ENCODE measurements around the gene KCTD8.
"Not testable (repeated sequence)": the region's sequence is repeated elsewhere in the genome, so short reads cannot be mapped to it uniquely, and the experiment has no call there.

The KCTD8 gene

DNA sequence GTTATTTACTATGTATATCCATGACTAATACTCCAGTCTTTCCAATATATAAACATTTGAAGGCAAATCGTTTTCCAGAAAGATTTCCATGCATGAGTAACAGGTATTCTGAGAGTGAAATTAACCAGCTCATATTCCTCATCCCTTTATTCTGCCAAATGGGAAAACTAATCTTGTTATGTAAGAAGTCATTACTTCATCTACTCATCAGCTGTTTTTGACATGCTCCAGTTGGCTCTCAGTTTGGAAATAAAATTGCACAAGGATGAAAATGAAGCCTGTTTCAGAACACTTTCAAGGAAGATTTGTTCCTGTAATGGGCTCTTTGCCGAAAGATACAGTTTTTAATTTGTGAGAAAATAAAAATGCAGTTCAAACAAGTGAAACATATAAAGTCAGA is 121.9 kb downstream of the KCTD8 start:
- DNase-seq (ENCODE audit: low read depth in 3 of 3), result no peak

DNA sequence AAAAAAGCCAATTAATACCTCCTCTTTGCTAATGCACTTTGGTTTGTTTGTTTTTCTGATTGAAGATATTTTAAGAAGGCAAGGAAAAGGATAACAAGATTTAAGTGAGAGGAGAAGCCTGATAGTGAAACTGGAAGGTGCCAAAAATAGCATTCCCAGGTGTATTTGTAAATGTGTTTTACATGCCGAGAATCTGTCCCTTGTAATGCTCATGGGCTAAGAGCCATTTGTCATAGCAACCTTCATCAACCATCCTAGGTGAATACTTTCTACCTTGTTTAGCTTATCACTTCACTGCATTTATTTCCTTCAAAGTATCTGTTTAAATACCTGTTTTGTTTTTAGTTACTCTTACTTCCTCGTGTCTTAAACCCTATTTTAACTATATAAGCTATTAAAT is 127.8 kb downstream of the KCTD8 start:
- DNase-seq (ENCODE audit: low read depth in 3 of 3), result no peak

DNA sequence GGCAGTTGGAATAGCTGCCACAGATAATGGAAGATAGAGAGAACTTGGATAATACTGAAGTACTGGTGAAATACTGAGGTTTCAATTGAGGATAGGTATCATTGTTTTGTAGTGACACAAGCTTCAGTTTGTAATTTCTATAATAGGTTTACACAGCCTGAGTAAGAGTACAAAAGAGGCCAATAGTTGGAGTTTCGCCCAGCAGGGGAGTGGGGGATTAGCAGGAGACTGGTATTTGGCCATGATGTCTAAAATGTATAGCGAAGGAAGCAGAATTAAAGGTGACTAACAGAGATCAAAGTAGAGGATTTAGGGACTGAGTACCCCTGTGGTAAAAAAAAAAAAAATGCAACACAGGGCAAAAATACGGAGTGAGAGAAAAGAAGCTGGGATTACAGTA is 129.5 kb downstream of the KCTD8 start:
- no peak for DNase-seq (ENCODE audit: low read depth in 3 of 3)

DNA sequence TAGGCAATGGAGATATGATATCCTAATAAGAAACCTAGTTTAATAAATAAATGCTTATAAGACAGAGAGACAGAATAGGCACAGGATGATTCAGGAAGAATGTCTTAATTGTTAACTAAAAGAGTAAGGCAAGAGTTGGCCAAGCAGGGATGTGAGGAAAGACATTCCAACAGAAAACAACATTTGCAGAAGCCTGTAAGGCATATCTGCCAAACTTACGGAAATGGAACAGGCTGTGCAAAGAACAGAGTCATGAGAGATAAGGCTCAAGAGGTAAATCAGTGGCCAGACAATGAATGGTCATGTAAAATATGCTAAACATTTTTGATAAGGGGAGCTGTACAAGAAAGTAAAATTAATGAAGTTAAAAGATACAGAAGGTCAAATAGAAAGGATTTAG is 134.9 kb downstream of the KCTD8 start:
- no peak for DNase-seq (ENCODE audit: low read depth in 3 of 3)

DNA sequence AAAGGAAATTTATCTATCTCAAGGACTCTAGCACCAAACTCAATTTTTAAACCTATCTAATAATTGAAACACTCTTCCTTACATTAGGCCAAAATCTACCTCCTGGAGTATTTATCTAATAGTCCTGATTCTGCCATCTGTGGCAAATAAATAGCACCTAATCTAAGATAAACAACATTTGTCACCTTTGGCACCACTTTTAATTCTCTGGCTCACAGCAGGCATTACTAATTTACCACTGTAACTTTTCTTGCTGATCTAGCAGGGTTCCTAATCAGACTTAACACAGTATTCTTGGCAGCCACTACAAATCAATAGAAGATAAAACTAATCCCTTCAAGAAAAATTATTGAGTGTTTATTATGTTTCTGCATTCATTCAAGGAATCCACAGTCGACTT is 161.1 kb downstream of the KCTD8 start:
- DNase-seq (ENCODE audit: low read depth in 3 of 3), result no peak

DNA sequence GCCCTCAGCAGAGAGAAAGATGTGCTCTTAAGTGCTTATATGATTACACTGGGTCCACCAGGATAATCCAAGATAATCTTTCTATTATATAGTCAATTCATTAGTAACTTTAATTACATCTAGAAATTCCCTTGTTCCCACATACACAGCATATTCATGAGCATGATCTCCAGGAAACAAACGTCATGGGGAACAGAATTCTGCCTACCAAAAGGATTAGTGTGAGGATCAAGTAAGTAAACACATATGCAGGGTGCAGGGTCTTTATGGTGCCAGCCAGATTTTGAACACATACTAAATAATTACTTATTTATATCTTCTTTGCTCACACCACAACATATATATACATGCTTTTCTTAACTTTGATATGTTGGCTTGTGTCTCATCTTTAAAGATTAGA is 169.1 kb downstream of the KCTD8 start:
- DNase-seq (ENCODE audit: low read depth in 3 of 3), result no peak

DNA sequence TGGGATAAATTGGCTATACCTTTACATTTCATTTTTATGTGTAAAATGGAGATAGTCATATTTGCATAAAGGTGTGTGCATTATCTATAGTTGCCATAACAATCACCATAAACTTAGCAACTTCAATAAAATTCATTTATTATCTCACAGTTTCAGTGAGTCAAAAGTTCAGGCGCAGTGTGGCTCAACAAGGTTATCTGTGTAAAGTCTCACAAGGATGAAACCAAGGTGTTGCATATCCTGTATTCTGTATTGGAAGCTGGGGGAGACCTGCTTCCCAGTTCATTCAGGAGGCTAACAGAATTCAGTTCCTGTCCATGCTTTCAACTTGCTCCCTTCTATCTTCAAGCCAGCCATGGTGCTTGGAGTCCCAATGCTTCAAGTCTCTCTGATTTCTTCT is 169.5 kb downstream of the KCTD8 start:
- no peak for DNase-seq (ENCODE audit: low read depth in 3 of 3)

DNA sequence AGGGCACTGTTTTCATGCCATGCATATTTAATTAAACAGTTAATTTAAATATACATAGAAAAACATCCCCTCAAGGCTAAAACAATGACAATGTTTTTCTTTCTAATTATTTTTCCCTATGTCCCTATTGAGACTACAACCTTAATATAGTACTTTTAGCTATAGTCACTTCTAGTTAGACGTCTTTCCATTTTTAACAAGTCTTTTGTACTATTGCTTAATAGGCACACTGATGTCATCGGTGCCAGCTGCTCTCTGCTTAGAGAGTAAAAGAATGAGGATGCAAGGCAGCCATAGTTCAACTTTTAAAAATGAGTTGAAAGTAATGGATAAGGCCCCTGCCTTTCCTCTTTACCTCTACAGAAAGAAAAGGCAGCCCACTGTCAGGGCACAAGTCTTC is 191.1 kb downstream of the KCTD8 start:
- no peak for DNase-seq (ENCODE audit: low read depth in 3 of 3)

DNA sequence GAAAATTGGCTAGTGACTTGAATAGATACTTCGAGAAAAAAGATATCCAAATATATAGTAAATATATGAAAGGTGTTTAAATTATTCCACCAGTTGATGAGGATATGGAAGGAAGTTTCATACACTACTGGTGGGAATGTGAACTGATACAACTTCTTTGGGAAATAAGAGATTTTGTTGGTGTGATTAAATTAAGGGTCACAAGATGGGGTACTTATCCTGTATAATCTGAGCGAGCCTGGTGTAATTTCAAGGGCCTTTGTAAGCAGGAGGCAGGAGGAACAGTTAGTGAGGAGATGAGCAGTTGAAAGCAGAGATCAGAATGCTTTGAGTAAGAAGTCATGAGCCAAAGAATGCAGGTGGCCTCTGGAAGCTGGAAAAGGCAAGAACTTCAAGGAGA is 192.2 kb downstream of the KCTD8 start:
- no peak for DNase-seq (ENCODE audit: low read depth in 3 of 3)

DNA sequence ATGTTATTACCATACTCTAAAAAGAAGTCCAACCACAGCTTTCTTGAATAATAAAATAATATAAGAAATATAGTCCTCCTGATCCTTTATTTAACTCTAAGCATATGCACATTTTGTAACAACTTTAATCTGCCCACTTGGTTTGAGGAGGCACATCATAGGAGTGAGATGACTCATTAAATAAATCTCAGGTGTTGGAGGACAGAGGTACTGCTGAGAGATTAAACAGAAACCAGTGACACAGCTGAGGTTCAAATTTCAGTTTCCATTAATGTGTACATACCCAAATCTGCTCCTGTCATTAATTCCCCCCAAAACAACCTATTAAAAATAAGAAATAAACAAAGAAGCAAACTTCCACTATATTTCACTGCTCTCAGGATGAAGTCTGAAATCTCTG is 211.0 kb downstream of the KCTD8 start:
- no peak for DNase-seq (ENCODE audit: low read depth in 3 of 3)

DNA sequence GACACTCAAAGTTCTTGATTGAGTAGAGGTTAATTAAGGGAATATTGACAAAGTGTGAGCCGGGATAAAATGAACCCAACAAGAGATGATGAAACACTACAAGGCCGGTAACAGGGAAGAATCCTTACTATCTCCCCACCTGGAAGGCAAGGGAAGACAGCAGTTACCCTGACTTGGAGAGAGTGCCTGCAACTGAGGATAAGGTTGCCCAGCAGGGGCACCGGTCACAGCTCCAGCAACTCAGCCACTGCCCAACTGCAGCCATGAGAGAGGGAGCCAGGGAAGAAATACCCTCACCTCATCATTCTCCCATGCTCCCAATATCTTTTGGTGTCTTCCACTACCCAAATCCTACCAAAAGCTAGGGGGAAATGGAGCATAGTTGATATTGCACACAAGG is 212.7 kb downstream of the KCTD8 start:
- DNase-seq (ENCODE audit: low read depth in 3 of 3), result no peak

DNA sequence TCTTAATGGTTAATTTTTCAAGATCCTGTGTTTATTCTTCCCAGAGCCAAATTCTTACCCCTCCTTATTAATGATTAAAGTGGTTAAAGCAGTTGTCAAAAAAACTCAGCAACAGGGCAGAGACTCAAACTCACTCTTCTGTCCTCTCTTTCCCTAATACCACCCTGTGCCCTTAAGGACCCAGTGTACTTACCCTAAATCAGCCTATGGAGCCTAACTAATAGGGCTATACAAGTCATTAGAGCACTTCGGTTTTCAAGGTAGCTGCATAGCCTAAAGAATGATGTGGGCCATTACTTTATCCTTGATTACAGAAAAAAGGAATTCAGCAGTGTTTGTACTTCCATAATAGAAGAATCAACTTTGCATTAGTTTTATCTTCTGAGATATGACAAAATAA is 216.3 kb downstream of the KCTD8 start:
- DNase-seq (ENCODE audit: low read depth in 3 of 3), result no peak

DNA sequence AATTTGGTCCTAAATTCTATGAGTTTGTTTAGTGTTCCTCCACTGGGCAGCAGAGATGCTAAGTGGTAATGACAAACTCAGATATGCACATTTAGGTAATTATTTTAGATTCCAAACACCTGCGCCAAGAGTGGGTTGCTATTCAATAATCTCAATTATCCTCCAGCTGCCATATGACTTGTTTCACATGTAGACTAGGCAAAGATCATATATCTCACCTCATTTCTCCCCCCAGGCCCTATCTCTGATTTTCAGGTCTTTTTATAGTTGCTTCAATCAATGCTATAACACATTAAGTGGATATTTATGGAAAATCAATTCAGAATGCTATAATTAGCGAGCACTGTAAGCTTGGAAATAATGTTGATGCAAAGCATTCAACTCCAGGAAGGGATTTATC is 217.6 kb downstream of the KCTD8 start:
- DNase-seq (ENCODE audit: low read depth in 3 of 3), result no peak

DNA sequence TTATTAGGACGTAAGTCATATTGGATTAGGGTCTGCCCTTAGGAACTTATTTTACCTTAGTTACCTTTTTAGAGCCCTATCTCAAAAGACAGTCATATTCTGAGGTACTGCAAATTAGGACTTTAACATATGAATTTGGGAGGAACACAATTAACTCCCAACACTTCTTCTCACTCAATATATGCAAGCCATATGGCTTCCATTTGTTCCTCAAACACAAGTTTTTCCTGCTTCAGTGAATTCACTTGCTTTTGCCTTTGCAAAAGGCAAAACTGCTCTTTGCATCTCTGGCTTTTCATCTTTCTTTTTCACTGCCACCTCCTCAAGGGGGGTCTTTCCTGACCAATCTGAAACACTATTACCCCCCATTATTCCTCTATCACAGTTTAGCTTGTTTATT is 220.3 kb downstream of the KCTD8 start:
- no peak for DNase-seq (ENCODE audit: low read depth in 3 of 3)

DNA sequence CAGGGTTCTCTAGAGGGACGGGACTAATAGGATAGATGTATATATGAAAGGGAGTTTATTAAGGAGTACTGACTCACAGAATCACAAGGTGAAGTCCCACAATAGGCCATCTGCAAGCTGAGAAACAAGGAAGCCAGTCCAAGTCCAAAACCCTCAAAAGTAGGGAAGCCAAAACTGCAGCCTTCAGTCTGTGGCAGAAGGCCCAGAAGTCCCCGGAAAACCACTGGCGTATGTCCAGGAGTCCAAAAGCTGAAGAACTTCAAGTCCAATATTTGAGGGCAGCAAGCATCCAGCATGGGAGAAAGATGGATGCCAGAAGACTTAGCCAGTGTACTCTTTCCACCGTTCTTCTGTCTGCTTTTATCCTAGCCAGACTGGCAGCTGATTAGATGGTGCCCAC is 227.2 kb downstream of the KCTD8 start:
- no peak for DNase-seq (ENCODE audit: low read depth in 3 of 3)

DNA sequence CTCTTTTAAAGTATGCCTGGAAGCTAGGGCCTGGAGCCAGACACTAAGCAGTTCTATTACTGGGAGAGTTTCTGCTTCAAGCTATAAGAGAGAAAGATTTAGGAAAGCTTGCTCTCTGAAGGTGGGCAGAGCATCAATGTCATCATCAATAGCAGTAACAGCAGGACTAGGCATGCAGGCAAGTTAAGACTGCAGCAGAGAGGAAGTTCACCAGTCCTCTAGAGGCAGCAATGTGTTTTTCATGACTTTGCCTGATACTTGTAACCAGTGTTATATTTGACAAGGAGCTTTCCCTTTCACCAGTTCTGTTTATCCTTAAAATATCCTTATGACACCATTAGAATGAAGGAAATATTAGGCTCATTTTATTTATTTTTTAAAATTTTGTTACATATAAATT is 237.9 kb downstream of the KCTD8 start:
- DNase-seq (ENCODE audit: low read depth in 3 of 3), result no peak

DNA sequence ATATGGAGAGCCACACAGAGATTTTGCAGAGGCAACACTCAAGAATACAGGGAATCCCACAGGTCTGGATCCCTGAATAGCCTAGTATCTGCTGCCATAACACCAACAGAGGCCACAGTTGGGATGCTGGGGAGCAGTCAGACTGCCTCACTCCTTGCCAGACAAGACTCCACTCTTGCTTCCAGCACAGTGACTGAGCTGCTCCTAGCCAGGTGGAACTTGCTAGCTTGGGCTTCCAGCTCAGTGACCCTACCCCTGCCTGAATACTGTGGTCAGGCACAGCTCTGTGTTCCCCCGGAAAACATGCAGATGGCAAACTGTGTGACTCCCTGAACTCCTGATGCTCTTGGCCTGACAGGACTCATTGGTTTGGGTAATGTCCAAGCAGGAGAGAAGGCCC is 251.8 kb downstream of the KCTD8 start:
- DNase-seq (ENCODE audit: low read depth in 3 of 3), result no peak

DNA sequence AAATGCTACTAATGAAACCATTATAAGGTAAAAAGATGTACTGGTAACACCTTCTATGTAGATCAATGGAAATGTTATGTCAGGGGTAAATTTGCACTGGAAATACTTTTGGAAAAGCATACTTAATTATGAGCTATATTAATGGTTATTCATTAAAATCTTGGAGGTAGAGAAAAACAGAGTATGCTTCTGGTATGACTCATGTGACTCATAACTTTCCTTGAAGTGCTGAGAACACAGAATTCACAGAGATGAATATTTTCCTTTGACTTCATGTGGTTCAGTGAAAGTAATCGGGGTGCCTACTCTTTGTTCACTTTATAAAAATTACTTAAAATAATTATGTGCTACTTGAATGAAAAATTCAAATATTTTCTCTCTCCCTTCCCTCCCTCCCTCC is 254.2 kb downstream of the KCTD8 start:
- no peak for DNase-seq (ENCODE audit: low read depth in 3 of 3)

DNA sequence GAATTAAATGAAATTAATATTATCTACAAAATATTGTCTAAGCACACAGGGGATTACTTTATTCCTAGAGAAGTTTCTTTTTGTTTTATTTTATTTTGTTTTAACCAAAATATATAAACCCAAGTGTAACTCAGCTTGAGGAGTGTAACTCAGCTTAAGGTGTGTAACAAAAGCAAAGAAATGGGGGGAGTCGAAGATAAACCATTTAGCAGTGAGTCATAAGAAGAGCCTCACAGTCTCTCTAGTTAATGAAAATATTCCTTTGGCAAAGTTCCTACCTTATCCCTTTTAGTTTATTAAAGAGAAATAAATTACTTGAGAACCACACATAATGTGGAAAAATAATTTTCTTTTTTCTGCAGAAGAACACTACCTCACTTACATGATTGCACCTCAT is 261.8 kb downstream of the KCTD8 start:
- no peak for DNase-seq (ENCODE audit: low read depth in 3 of 3)

DNA sequence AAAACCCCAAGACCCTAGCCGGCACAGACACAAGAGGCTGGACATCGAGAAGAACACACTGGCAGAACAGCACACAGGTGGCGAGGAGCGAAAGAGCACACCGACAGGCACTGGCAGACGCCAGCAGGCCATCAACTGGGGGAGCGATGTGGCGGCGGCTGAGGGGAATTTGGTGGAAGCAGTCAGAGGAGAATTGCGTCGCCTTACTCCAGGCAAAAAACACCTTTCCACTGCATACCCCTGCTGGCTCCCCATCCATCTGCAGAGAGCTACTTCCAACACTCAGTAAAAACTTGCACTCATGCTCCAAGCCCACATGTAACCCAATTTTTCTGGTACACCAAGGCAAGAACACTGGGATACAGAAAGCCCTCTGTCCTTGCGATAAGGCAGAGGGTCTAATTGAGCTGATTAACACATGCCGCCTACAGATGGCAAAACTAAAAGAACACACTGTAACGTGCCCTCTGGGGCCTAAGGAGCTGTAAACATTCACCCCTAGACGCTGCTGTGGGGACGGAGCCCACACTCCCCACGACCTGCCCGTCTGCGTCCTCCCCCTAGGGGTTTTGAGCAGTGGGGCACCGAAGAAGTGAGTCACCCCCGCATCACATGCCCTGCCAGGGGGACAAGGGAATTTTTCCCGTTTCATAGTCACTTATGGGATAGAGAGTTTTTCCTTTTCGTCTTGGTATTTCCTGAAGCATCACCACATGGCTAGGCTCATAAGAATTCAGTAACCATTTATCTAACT is 262.3 kb downstream of the KCTD8 start:
- DNase-seq (ENCODE audit: low read depth in 3 of 3), result no peak

DNA sequence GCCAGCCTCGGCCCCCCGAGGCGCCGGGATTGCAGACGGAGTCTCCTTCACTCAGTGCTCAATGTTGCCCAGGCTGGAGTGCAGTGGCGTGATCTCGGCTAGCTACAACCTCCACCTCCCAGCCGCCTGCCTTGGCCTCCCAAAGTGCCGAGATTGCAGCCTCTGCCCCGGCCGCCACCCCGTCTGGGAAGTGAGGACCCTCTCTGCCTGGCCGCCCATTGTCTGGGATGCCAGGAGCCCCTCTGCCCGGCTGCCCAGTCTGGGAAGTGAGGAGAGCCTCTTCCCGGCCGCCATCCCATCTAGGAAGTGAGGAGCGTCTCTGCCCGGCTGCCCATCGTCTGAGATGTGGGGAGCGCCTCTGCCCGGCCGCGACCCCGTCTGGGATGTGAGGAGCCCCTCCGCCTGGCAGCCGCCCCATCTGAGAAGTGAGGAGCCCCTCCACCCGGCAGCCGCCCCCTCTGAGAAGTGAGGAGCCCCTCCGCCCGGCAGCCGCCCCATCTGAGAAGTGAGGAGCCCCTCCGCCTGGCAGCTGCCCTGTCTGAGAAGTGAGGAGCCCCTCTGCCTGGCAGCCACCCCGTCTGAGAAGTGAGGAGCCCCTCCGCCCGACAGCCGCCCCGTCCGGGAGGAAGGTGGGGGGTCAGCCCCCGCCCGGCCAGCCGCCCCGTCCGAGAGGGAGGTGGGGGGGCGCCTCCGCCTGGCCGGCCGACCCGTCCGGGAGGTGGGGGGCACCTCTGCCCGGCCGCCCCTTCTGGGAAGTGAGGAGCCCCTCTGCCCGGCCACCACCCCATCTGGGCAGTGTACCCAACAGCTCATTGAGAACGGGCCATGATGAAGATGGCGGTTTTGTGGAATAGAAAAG is 266.9 kb downstream of the KCTD8 start:
- not testable (repeated sequence) for DNase-seq (ENCODE audit: low read depth in 3 of 3)

DNA sequence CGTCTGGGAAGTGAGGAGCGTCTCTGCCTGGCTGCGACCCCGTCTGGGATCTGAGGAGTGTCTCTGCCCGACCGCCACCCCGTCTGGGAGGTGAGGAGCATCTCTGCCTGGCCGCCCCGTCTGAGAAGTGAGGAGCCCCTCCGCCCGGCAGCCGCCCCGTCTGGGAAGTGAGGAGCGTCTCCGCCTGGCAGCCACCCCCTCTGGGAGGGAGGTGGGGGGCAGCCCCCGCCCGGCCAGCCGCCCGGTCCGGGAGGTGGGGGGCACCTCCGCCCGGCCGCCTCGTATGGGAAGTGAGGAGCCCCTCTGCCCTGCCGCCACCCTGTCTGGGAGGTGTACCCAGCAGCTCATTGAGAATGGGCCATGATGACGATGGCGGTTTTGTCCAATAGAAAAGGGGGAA is 280.8 kb downstream of the KCTD8 start:
- DNase-seq (ENCODE audit: low read depth in 3 of 3), result not testable (repeated sequence)

DNA sequence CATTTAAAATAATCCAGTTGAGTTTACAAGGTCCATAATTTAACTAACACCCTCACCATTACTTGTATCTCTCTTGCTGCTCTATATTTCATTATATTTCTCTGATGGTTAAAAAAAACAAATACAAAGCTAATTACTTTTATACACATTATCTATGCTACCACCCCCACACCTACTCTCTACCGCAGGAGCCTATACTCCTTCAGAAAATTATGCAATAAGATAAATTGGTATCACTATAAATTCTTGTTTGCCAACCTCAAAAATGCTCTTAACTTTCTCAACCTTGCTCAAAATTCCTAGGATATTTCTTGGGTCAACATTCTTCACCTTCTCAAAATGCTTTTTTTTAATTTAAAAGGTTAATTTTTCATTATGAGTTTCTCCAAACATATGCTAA is 282.7 kb downstream of the KCTD8 start:
- DNase-seq (ENCODE audit: low read depth in 3 of 3), result no peak

All from stimulated activated CD4-positive, alpha-beta T cell treated with anti-CD3 and anti-CD28 coated beads, TNF-alpha, amount 100 ng/mL, for 24 hours (primary cell).